Adrenal gland (tissue), 5 donors: Measurements from ENCODE around the gene OTUB2.

Source experiments
- POLR2A ChIP-seq, 2 donors: fragments of 450-650 bp; IDR thresholded peaks; one replicate each; pipeline ENCODE4 v1.6.1; 2017; ENCODE audit warnings: antibody characterized with exemption in 2 of 2, mild to moderate bottlenecking in 2 of 2, moderate library complexity in 1 of 2
- TF ChIP-seq, protein P1 (sequence below), 6 experiments: fragments of 450-650 bp in 4 of 6; fragments of 200-600 bp in 2 of 6; sonication (generic) in 1 of 6; IDR thresholded peaks; 1 replicate in 5 of 6; 2 replicates in 1 of 6; pipeline versions ENCODE4 v1.5.1 to v1.8.0; 2016 to 2021; ENCODE audit warnings: antibody characterized with exemption in 6 of 6, mild to moderate bottlenecking in 2 of 6, moderate library complexity in 1 of 6
- donor health status: DM: no; HTN: no; CAD: no.

GRCh38 chr14:94022532-94023411 lies 3.4 kb upstream of the OTUB2 start:
- TF ChIP-seq, protein P1, sequence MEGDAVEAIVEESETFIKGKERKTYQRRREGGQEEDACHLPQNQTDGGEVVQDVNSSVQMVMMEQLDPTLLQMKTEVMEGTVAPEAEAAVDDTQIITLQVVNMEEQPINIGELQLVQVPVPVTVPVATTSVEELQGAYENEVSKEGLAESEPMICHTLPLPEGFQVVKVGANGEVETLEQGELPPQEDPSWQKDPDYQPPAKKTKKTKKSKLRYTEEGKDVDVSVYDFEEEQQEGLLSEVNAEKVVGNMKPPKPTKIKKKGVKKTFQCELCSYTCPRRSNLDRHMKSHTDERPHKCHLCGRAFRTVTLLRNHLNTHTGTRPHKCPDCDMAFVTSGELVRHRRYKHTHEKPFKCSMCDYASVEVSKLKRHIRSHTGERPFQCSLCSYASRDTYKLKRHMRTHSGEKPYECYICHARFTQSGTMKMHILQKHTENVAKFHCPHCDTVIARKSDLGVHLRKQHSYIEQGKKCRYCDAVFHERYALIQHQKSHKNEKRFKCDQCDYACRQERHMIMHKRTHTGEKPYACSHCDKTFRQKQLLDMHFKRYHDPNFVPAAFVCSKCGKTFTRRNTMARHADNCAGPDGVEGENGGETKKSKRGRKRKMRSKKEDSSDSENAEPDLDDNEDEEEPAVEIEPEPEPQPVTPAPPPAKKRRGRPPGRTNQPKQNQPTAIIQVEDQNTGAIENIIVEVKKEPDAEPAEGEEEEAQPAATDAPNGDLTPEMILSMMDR (IDR thresholded peaks at IDR 0.05), result no peak
- no peak for TF ChIP-seq POLR2A (IDR thresholded peaks at IDR 0.05)
